Neuronal stem cell (in vitro differentiated cells): ENCODE measurements around the gene RIPOR3.

Experiments used
- DNase-seq: peaks from one replicate; pipeline ENCODE4 v3.0.0-alpha.2; 2013; ENCODE audit warnings: low spot score
- H2AFZ ChIP-seq: one replicate; pipeline ENCODE4 v1.6.1; 2013; ENCODE audit warnings: mild to moderate bottlenecking, low read length, inconsistent platforms
- H2AK5ac ChIP-seq: 2 replicates; pipeline ENCODE4 v1.6.1; 2013; ENCODE audit warnings: low read depth, mild to moderate bottlenecking, inconsistent platforms, low read length, moderate library complexity, mixed read lengths
- H2BK120ac ChIP-seq: 2 replicates; pipeline ENCODE4 v1.6.1; 2013; ENCODE audit warnings: low read depth, mild to moderate bottlenecking, inconsistent platforms, low read length, moderate library complexity, mixed read lengths
- H2BK12ac ChIP-seq: one replicate; pipeline ENCODE4 v1.6.1; 2013; ENCODE audit warnings: low read length, inconsistent platforms
- H2BK15ac ChIP-seq: 2 replicates; pipeline ENCODE4 v1.6.1; 2013; ENCODE audit warnings: mild to moderate bottlenecking, low read length, inconsistent platforms, mixed read lengths
- H2BK5ac ChIP-seq: one replicate; pipeline ENCODE4 v1.6.1; 2013; ENCODE audit warnings: inconsistent platforms, mild to moderate bottlenecking, low read length, moderate library complexity
- H3K14ac ChIP-seq: one replicate; pipeline ENCODE4 v1.6.1; 2013; ENCODE audit warnings: low read length, inconsistent platforms
- H3K18ac ChIP-seq: 2 replicates; pipeline ENCODE4 v1.6.1; 2013; ENCODE audit warnings: low read length, inconsistent platforms
- H3K23ac ChIP-seq: 2 replicates; pipeline ENCODE4 v1.6.1; 2013; ENCODE audit warnings: low read depth, mild to moderate bottlenecking, mixed read lengths, low read length, inconsistent platforms; ENCODE audit not compliant: poor library complexity
- H3K27ac ChIP-seq: replicated peaks from 3 replicates; pipeline ENCODE4 v1.5.1; 2013; ENCODE audit warnings: low read length, inconsistent platforms
- H3K27me3 ChIP-seq, 3 experiments: 2 replicates each; pipeline ENCODE4 v1.6.1; 2013; ENCODE audit warnings: low read length in 3 of 3, mild to moderate bottlenecking in 2 of 3, inconsistent platforms in 1 of 3, low read depth in 1 of 3, mixed read lengths in 1 of 3, moderate library complexity in 1 of 3; ENCODE audit not compliant: control insufficient read depth in 3 of 3, insufficient read depth in 3 of 3
- H3K36me3 ChIP-seq, 2 donors: replicated peaks in 1 of 2; 2 replicates each; pipeline ENCODE4 v1.6.1; 2013; ENCODE audit warnings: low read length in 2 of 2; ENCODE audit not compliant: control insufficient read depth in 2 of 2, insufficient read depth in 2 of 2
- H3K4ac ChIP-seq: 2 replicates; pipeline ENCODE4 v1.6.1; 2013; ENCODE audit warnings: inconsistent platforms, mild to moderate bottlenecking, low read length, moderate library complexity
- H3K4me1 ChIP-seq, 2 donors: 1 replicate in 1 of 2; 2 replicates in 1 of 2; pipeline ENCODE4 v1.6.1; 2013; ENCODE audit warnings: low read length in 2 of 2, low read depth in 1 of 2; ENCODE audit not compliant: control insufficient read depth in 2 of 2, insufficient read depth in 1 of 2
- H3K4me2 ChIP-seq: one replicate; pipeline ENCODE4 v1.6.1; 2013; ENCODE audit warnings: mild to moderate bottlenecking, low read length, inconsistent platforms; ENCODE audit not compliant: insufficient read depth, poor library complexity, severe bottlenecking
- H3K4me3 ChIP-seq, 2 donors: 2 replicates each; pipeline ENCODE4 v1.5.1; 2013; ENCODE audit warnings: low read length in 2 of 2, mild to moderate bottlenecking in 2 of 2, inconsistent platforms in 1 of 2, moderate library complexity in 1 of 2
- H3K79me1 ChIP-seq: one replicate; pipeline ENCODE4 v1.6.1; 2013; ENCODE audit warnings: low read depth, mild to moderate bottlenecking, inconsistent platforms, low read length, moderate library complexity
- H3K9ac ChIP-seq: one replicate; pipeline ENCODE4 v1.6.1; 2013; ENCODE audit warnings: mild to moderate bottlenecking, low read depth, low read length, inconsistent platforms; ENCODE audit not compliant: poor library complexity
- H3K9me3 ChIP-seq, 2 donors: replicated peaks in 1 of 2; 2 replicates each; pipeline versions ENCODE3 to v1.6.1; 2013; ENCODE audit warnings: low read length in 2 of 2, mild to moderate bottlenecking in 2 of 2, inconsistent platforms in 1 of 2, low read depth in 1 of 2, mixed read lengths in 1 of 2, moderate library complexity in 1 of 2; ENCODE audit not compliant: control insufficient read depth in 2 of 2, insufficient read depth in 1 of 2
- H4K8ac ChIP-seq: one replicate; pipeline ENCODE4 v1.6.1; 2013; ENCODE audit warnings: low read depth, mild to moderate bottlenecking, inconsistent platforms, low read length, moderate library complexity
- H4K91ac ChIP-seq: one replicate; pipeline ENCODE4 v1.6.1; 2013; ENCODE audit warnings: low read length, low read depth, mild to moderate bottlenecking, inconsistent platforms; ENCODE audit not compliant: poor library complexity
- WGBS, 2 donors: extraction: QIAGEN DNeasy Blood & Tissue Kit; methylation state at CpG; one replicate each; pipeline ENCODE4 v1.1.7; 2013; ENCODE audit warnings: missing lambda C conversion rate in 2 of 2, mixed read lengths in 1 of 2; ENCODE audit not compliant: insufficient read length in 2 of 2, insufficient replicate concordance in 1 of 2; ENCODE audit errors: extremely low coverage in 2 of 2; 5-methylcytosine and 5-hydroxymethylcytosine counted together

RIPOR3 gene

GRCh38 chr20:50591233-50591852, 100.0 kb downstream of the RIPOR3 start:
- Histone ChIP-seq H3K4me3 (no peak overlapping the region), H3K79me1 (no peaks in the 10 kb centered on the region), H4K91ac (no peak overlapping the region), H3K9me3 (no peaks in the 10 kb centered on the region), H3K23ac (no peak overlapping the region), H2BK15ac (no peak overlapping the region), H3K4ac (no peak overlapping the region), H3K18ac (no peak overlapping the region), H3K4me1 (peaks cover 7 to 14% of the 10 kb centered on the region in 2 donors), H3K14ac (no peak overlapping the region), H2AFZ (no peak overlapping the region), H2BK120ac (no peak overlapping the region), H2BK12ac (no peak overlapping the region), H3K4me2 (no peak overlapping the region), H2AK5ac (no peak overlapping the region), H3K9ac (no peak overlapping the region), H3K27me3 (no peaks in the 10 kb centered on the region), H2BK5ac (no peak overlapping the region), H4K8ac (no peak overlapping the region), H3K27ac (no peak overlapping the region), H3K36me3 (peaks cover 7 to 28% of the 10 kb centered on the region in 2 donors)
- no CpG with 5 or more reads among the region's 5 CpGs for WGBS, 2 donors
- no peak for DNase-seq

- H3K14ac ChIP-seq: no peak overlapping the region
- no CpG with 5 or more reads among the region's 11 CpGs for WGBS, 2 donors
- no peak overlapping the region for H3K23ac ChIP-seq
- no peak overlapping the region for H4K8ac ChIP-seq
- H3K4me3 ChIP-seq: no peak overlapping the region
- H3K27me3 ChIP-seq: no peaks in the 10 kb centered on the region
- H2BK15ac ChIP-seq: no peak overlapping the region
- no peaks in the 10 kb centered on the region for H3K79me1 ChIP-seq
- no peak overlapping the region for H3K9ac ChIP-seq
- H3K27ac ChIP-seq: no peak overlapping the region
- H2AFZ ChIP-seq: no peak overlapping the region
- peaks cover 7 to 38% of the 10 kb centered on the region in 2 donors for H3K36me3 ChIP-seq
- H2BK120ac ChIP-seq: no peak overlapping the region
- DNase-seq: no peak
- no peak overlapping the region for H2AK5ac ChIP-seq
- no peaks in the 10 kb centered on the region for H3K9me3 ChIP-seq
- H3K4me1 ChIP-seq: peaks cover 0 to 7% of the 10 kb centered on the region in 2 donors
- H2BK12ac ChIP-seq: no peak overlapping the region
- no peak overlapping the region for H3K18ac ChIP-seq
- no peak overlapping the region for H3K4ac ChIP-seq
- H3K4me2 ChIP-seq: no peak overlapping the region
- no peak overlapping the region for H4K91ac ChIP-seq
- no peak overlapping the region for H2BK5ac ChIP-seq
Observed at GRCh38 chr20:50590348-50590664, 101.0 kb downstream of the RIPOR3 start.

DNA sequence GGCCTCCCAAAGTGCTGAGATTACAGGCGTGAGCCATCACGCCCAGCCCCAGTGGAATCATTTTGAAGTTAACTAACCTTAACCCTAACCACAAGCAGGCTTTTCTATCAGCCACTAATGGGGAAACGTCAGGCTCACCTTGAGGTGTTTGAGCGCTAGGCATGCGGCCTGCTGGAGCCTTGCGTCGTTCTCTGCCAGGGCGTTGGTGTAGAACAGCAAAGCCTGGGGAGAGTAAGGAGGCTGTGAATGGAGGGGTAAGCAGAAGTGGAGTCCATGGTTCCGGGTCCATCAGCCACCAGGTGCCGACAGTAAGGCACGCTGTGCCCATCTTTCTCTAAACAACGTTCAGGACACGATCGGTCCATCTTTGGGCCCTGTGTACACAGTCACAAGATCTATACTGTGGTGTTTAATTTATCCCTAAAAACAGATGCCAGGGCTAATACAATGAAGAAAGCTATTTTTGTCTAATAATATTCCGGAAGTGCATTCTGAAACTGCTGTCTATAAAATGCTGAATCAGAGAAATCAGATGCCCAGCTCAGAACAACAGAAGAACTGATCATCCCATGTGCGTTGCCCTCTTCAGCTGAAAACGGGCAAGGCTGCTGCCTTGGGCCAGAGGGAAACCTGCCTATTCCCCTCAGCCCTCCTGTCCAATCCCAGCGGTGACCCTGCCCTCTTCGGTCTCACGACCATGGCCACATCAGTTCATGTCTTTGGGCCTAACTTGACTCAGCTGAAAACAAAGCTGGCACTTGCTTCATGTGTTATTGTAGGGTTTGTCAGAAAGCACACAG, 101.6 kb downstream of the RIPOR3 start:
- no peak overlapping the region for H3K9ac ChIP-seq
- H3K9me3 ChIP-seq: no peaks in the 10 kb centered on the region
- H2BK120ac ChIP-seq: no peak overlapping the region

DNA sequence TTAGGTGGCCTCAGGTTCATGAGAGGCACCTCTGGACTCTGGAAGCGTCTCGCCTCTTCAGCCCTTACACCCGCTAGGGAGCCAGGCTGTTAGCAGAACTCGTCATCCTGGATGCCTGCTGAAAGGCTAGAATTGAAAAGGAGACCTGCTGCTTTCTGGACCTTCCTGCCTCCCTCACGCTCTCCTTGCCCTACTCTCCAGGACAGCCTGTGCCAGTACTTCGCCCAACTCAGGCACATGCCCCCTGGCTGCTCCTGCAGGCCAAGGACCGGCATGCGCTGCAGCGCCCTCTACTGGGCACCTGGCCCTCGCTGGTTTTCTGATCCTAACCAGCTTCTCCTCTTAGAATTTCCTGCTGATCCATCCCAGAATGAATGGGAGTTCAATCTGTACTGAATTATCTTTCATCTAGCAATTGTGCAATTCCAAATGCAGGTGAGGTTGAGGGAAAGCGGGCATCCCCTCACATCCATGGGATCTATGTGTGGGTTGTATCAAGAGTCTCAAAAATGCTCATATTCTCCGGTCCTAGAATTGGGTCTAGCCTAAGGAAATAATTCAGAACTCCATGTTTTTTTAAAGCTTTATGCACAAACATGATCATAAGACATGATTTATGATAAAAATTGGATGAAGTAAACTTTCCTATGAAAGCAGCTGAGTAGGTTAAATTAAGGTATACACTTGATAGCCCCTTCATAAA, 103.2 kb downstream of the RIPOR3 start:
- no peaks in the 10 kb centered on the region for H3K27me3 ChIP-seq
- no peaks in the 10 kb centered on the region for H3K9me3 ChIP-seq
- H2BK5ac ChIP-seq: no peak overlapping the region
- DNase-seq: peak; percentile 40
- no peak overlapping the region for H3K18ac ChIP-seq
- no peak overlapping the region for H3K23ac ChIP-seq
- H3K4me3 ChIP-seq: no peak overlapping the region
- no peak overlapping the region for H3K9ac ChIP-seq
- no peak overlapping the region for H2BK120ac ChIP-seq
- peaks cover 11 to 56% of the 10 kb centered on the region in 2 donors for H3K36me3 ChIP-seq
- H2AFZ ChIP-seq: no peak overlapping the region
- no peak overlapping the region for H4K91ac ChIP-seq
- no peak overlapping the region for H3K4ac ChIP-seq
- H3K79me1 ChIP-seq: no peaks in the 10 kb centered on the region
- no peak overlapping the region for H4K8ac ChIP-seq
- H3K27ac ChIP-seq: no peak overlapping the region
- H3K4me2 ChIP-seq: no peak overlapping the region
- H3K14ac ChIP-seq: no peak overlapping the region
- H3K4me1 ChIP-seq: no peaks in the 10 kb centered on the region
- H2BK15ac ChIP-seq: no peak overlapping the region
- H2BK12ac ChIP-seq: no peak overlapping the region
- no CpG with 5 or more reads among the region's 12 CpGs for WGBS, 2 donors
- no peak overlapping the region for H2AK5ac ChIP-seq

More for the DNA sequence above, 101.6 kb downstream of the RIPOR3 start:
- Histone ChIP-seq H3K4me3 (peak overlapping the region in 1 of 2 donors; percentile 26), H4K91ac (no peak overlapping the region), H2BK12ac (no peak overlapping the region), H3K4me2 (no peak overlapping the region), H3K27me3 (no peaks in the 10 kb centered on the region), H2BK15ac (no peak overlapping the region), H3K27ac (no peak overlapping the region), H3K18ac (no peak overlapping the region), H3K4ac (no peak overlapping the region), H4K8ac (no peak overlapping the region), H3K79me1 (no peaks in the 10 kb centered on the region), H3K14ac (no peak overlapping the region), H3K4me1 (peaks cover 0 to 4% of the 10 kb centered on the region in 2 donors), H3K36me3 (peaks cover 7 to 44% of the 10 kb centered on the region in 2 donors), H2AK5ac (no peak overlapping the region), H2BK5ac (no peak overlapping the region), H3K23ac (no peak overlapping the region), H2AFZ (no peak overlapping the region)
- no peak for DNase-seq
- WGBS, 2 donors: no CpG with 5 or more reads among the region's 20 CpGs
